ENCODE measurements around the gene CCL27. TPM values are rescaled to one million over a fixed set of nuclear protein-coding genes. Genes with fewer than 3 reads are reported as not detected.

CCL27 gene
- total and polyA plus RNA-seq, 2 of the 8 experiments (the other 6 are each of a cell fraction or from before 2014, with no cell fraction given), result 0.42 TPM; not detected in 1

GRCh38 chr9:34656992-34657391, 5.5 kb downstream of the CCL27 start (continued):
- TF ChIP-seq CBX5 (IDR thresholded peaks at IDR 0.05; ENCODE audit: low read depth, low read length) (no peak), SIX5 (IDR thresholded peaks at IDR 0.05; ENCODE audit: low read depth, low read length) (no peak), POU5F1 (IDR thresholded peaks at IDR 0.05; ENCODE audit: low read depth, low read length) (no peak)

Measured in H1 (cell line).